ENCODE data around the gene DGKA.

Gene DGKA

DNA sequence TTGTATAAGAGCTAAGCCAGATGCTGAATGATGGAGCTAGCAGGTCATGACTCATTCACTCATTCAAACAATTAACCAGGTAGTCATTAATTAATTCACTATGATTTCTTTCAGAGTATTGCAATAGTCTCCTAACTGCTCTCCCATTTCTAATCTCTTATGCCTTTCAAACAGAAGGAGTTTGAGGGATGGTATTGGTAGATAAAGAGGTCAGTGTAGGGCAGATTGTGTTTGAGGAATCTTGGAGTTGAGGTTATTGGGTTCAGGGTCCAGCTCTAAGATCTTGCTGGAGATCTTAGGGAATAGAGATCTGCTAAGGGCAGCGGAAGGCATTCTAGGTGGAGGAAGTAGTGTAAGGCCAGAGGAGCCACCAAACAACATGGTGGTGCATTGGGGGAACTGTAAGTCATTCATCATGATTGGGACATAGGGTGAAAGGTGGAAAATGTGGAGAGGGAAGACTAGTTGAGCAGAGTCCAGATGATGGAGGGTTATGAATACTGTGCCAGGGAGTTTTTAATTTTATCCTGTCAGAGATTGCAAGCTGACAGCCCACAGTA, 11.7 kb downstream of the DGKA start:
- H3K9ac ChIP-seq: no peak overlapping the region
- no peak overlapping the region for H3K27ac ChIP-seq
- H3K4me2 ChIP-seq: no peak overlapping the region
- H3K36me3 ChIP-seq: peaks cover 79 to 98% (median 93%) of the 10 kb centered on the region in 11 experiments
- H3K4me3 ChIP-seq: no peak overlapping the region
- H3K27me3 ChIP-seq: no peaks in the 10 kb centered on the region
- H4K20me1 ChIP-seq: peaks cover 0 to 21% (median 0%) of the 10 kb centered on the region in 11 experiments; a peak in 3 of 22 replicates
- TF ChIP-seq Cebpa-rat (IDR thresholded peaks at IDR 0.05): no peak
- peaks cover 6 to 19% (median 10%) of the 10 kb centered on the region in 10 experiments; a peak in 19 of 20 replicates for H3K4me1 ChIP-seq
- no peaks in the 10 kb centered on the region for H3K9me3 ChIP-seq (replicated peaks in 1 of 11)

DNA sequence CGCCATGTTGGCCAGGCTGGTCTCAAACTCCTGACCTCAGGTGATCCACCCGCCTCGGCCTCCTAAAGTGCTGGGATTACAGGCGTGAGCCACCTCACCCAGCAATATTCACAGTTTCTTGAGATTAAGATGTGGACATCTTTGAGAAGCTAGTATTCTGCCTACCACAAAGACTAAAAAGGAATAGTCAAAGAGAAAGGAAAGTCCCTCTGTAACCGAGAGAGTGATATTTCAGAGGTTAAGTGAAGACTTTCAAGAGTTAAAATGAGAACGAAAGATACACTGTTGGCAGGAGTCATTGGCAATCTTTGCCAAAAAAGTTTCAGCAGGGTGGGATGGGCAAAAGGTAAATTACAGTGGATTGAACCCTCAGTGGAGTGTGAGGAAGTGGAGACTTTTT, 15.6 kb downstream of the DGKA start:
- Histone ChIP-seq H3K9me3 (replicated peaks in 1 of 11) (no peaks in the 10 kb centered on the region), H3K4me2 (no peak overlapping the region), H3K4me1 (no peaks in the 10 kb centered on the region), H3K9ac (no peak overlapping the region), H3K27ac (no peak overlapping the region), H4K20me1 (no peaks in the 10 kb centered on the region; a peak in 1 of 22 replicates), H3K27me3 (no peaks in the 10 kb centered on the region), H3K4me3 (no peak overlapping the region), H3K36me3 (peaks cover 62 to 100% (median 87%) of the 10 kb centered on the region in 11 experiments)
- no peak for TF ChIP-seq Cebpa-rat (IDR thresholded peaks at IDR 0.05)

DNA sequence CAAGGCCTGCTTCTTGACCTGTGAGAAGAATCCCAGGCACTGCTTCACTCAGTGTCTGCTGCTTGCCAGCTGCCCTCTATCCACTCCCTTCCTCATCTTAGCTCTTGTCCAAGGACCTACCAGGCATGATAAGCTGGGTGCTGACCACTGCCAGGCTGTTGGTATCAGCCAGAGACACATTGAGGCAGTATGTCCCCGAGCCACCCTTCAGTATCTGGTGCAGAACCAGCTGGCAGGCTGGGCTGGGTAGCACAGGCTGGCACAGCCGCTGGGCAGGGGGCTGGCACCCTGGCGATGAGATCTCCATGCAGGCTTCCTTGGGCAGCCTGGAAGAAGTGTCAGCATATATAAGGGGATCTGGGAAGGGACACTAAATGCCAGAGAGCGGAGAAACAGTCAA, 24.4 kb downstream of the DGKA start:
- Histone ChIP-seq H3K4me1 (peaks cover 0 to 11% (median 0%) of the 10 kb centered on the region in 10 experiments; a peak in 2 of 20 replicates), H3K27ac (no peak overlapping the region), H4K20me1 (peaks cover 0 to 15% (median 0%) of the 10 kb centered on the region in 11 experiments; a peak in 2 of 22 replicates), H3K27me3 (no peaks in the 10 kb centered on the region), H3K9me3 (replicated peaks in 1 of 11) (no peaks in the 10 kb centered on the region), H3K9ac (no peak overlapping the region), H3K4me3 (no peak overlapping the region), H3K4me2 (no peak overlapping the region), H3K36me3 (peaks cover 36 to 54% (median 44%) of the 10 kb centered on the region in 11 experiments)
- no peak for TF ChIP-seq Cebpa-rat (IDR thresholded peaks at IDR 0.05)

DNA sequence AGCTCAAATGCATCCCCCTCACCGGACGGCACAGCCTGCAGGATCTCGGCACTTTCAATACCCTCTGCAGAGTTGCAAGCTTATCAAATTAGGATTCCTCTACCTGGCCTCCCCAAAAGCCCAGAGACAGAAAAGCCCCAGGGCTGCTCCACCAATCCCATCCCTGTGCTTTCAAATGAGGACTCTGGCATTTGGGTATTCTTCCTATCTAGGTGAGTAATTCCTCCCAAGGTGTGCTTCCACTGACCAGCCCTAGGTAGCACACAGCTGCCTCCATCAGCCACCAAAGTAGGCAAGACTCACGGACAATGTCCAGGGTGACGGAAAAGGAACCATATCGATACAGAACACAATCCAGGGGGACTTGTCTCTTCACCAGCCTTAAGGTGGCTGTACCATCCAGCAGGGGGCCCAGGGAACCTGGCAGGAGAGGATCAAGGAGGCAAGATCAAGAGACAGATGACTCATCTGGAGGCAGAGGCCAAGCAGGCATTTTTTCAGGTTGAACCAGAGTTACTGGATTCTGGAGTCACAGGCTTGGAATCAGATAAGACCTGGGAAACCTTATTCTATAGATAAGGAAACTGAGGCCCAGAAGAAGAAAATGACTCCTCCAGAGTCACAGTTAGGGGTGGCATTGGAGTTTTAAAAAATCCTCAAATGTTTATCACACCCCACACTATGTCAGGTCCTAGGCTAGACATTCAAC, 25.0 kb downstream of the DGKA start:
- peaks cover 0 to 15% (median 0%) of the 10 kb centered on the region in 11 experiments; a peak in 2 of 22 replicates for H4K20me1 ChIP-seq
- H3K27ac ChIP-seq: no peak overlapping the region
- H3K9ac ChIP-seq: no peak overlapping the region
- H3K36me3 ChIP-seq: peaks cover 32 to 48% (median 39%) of the 10 kb centered on the region in 11 experiments
- no peak for TF ChIP-seq Cebpa-rat (IDR thresholded peaks at IDR 0.05)
- no peaks in the 10 kb centered on the region for H3K9me3 ChIP-seq (replicated peaks in 1 of 11)
- H3K4me2 ChIP-seq: no peak overlapping the region
- H3K27me3 ChIP-seq: no peaks in the 10 kb centered on the region
- no peak overlapping the region for H3K4me3 ChIP-seq
- peaks cover 0 to 11% (median 0%) of the 10 kb centered on the region in 10 experiments; a peak in 2 of 20 replicates for H3K4me1 ChIP-seq

DNA sequence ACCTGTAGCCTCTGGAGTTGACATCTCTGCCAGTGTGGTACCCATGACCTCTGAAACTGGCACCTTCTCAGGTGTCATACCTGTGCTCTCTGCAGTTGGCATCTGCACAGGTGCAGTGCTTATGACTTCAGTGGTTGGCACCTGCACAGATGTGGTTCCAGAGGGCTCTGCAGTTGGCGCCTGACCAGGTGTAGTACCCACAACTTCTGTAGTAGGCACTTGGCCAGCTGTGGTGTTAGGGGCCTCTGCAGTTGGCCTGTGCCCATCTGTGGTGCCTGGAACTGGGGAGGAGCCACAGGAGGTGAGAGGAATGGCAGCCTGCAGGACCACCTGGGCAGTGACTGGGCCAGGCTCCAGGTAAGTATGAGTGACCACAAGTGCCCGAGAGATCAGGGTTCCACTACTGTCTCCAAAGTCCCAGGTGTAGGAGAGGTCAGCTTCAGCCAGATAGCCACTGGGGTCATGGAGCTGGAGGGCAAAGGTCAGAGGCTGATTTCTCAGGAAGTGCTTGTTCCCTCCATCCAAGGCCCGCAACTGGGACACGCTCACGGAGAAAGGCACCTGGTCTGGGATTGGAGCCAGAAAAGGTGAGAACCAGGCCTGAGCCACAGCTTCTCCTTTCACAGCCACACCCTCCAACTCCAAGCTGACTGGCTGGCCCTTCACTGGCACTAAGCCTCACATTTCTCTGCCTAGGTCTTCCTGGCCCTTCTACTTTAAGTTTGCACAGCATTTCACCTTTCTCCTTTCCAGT, 26.3 kb downstream of the DGKA start:
- H3K4me1 ChIP-seq: peaks cover 0 to 11% (median 0%) of the 10 kb centered on the region in 10 experiments; a peak in 2 of 20 replicates
- peaks cover 0 to 15% (median 0%) of the 10 kb centered on the region in 11 experiments; a peak in 2 of 22 replicates for H4K20me1 ChIP-seq
- TF ChIP-seq Cebpa-rat (IDR thresholded peaks at IDR 0.05): no peak
- no peaks in the 10 kb centered on the region for H3K9me3 ChIP-seq (replicated peaks in 1 of 11)
- H3K4me3 ChIP-seq: no peak overlapping the region
- H3K27ac ChIP-seq: no peak overlapping the region
- H3K4me2 ChIP-seq: no peak overlapping the region
- no peak overlapping the region for H3K9ac ChIP-seq
- H3K27me3 ChIP-seq: no peaks in the 10 kb centered on the region
- peaks cover 19 to 35% (median 25%) of the 10 kb centered on the region in 11 experiments for H3K36me3 ChIP-seq

GRCh38 chr12:55963760-55964159, 32.8 kb downstream of the DGKA start:
- H3K4me2 ChIP-seq: no peak overlapping the region
- no peak overlapping the region for H3K27ac ChIP-seq
- peaks cover 0 to 8% (median 0%) of the 10 kb centered on the region in 11 experiments; a peak in 3 of 22 replicates for H4K20me1 ChIP-seq
- no peaks in the 10 kb centered on the region for H3K27me3 ChIP-seq
- no peak overlapping the region for H3K9ac ChIP-seq
- H3K4me3 ChIP-seq: no peak overlapping the region
- H3K9me3 ChIP-seq (replicated peaks in 1 of 11): no peaks in the 10 kb centered on the region
- TF ChIP-seq Cebpa-rat (IDR thresholded peaks at IDR 0.05): no peak
- peaks cover 0 to 11% (median 7%) of the 10 kb centered on the region in 11 experiments; a peak in 10 of 22 replicates for H3K36me3 ChIP-seq
- H3K4me1 ChIP-seq: peaks cover 22 to 32% (median 29%) of the 10 kb centered on the region in 10 experiments

- Histone ChIP-seq H3K9ac (no peak overlapping the region), H3K4me2 (peak overlapping the region in 10 of 11 experiments; percentile 88 to 99 (median 95); a peak in 16 of 22 replicates), H3K9me3 (replicated peaks in 1 of 11) (no peaks in the 10 kb centered on the region), H3K4me1 (peaks cover 30 to 43% (median 35%) of the 10 kb centered on the region in 10 experiments), H3K36me3 (peaks cover 0 to 26% (median 21%) of the 10 kb centered on the region in 11 experiments; a peak in 13 of 22 replicates), H3K27me3 (no peaks in the 10 kb centered on the region), H4K20me1 (peaks cover 0 to 8% (median 0%) of the 10 kb centered on the region in 11 experiments; a peak in 3 of 22 replicates), H3K4me3 (no peak overlapping the region), H3K27ac (no peak overlapping the region)
- TF ChIP-seq Cebpa-rat (IDR thresholded peaks at IDR 0.05): no peak
These were observed 34.3 kb downstream of the DGKA start for GRCh38 chr12:55965240-55965639.

GRCh38 chr12:55965941-55966407, 35.0 kb downstream of the DGKA start, which contains the start of gene PMEL:
TSS of gene PMEL (minus strand) at chr12:55966042. CDS start at chr12:55966011, 31 bp downstream.
- Histone ChIP-seq H4K20me1 (peaks cover 0 to 8% (median 0%) of the 10 kb centered on the region in 11 experiments; a peak in 3 of 22 replicates), H3K9ac (peak within 1 kb of the TSS; percentile 81 to 92 (median 85)), H3K27me3 (no peaks in the 10 kb centered on the region), H3K4me3 (peak within 1 kb of the TSS; percentile 72 to 98 (median 83)), H3K9me3 (replicated peaks in 1 of 11) (no peaks in the 10 kb centered on the region), H3K36me3 (peaks cover 0 to 33% (median 29%) of the 10 kb centered on the region in 11 experiments; a peak in 16 of 22 replicates), H3K27ac (peak within 1 kb of the TSS; percentile 42 to 86 (median 73); a peak in 21 of 22 replicates), H3K4me1 (peaks cover 37 to 50% (median 41%) of the 10 kb centered on the region in 10 experiments), H3K4me2 (peak within 1 kb of the TSS; percentile 88 to 99 (median 95))
- TF ChIP-seq Cebpa-rat (IDR thresholded peaks at IDR 0.05): no peak

All from BLaER1 treated with 17β-estradiol and CSF1 and Interleukin-3, amounts not matched to agents 10 nM and 100 nM (cell line).